BLaER1 (cell line): ENCODE measurements around the gene MAPK8.
"Not testable (repeated sequence)": the region's sequence is repeated elsewhere in the genome, so short reads cannot be mapped to it uniquely, and the experiment has no call there.

Experiments
- H3K27ac ChIP-seq: shearing (Covaris generic); formaldehyde crosslinking; 2 replicates; pipeline ENCODE4 v1.8.1; 2022
- H3K27me3 ChIP-seq: shearing (Covaris generic); formaldehyde crosslinking; 2 replicates; pipeline ENCODE4 v1.8.1; 2022
- H3K36me3 ChIP-seq: shearing (Covaris generic); formaldehyde crosslinking; 2 replicates; pipeline ENCODE4 v1.8.1; 2022
- H3K4me1 ChIP-seq: shearing (Covaris generic); formaldehyde crosslinking; 2 replicates; pipeline ENCODE4 v1.8.1; 2022
- H3K4me2 ChIP-seq: shearing (Covaris generic); formaldehyde crosslinking; 2 replicates; pipeline ENCODE4 v1.8.1; 2022
- H3K4me3 ChIP-seq: shearing (Covaris generic); formaldehyde crosslinking; 2 replicates; pipeline ENCODE4 v1.8.1; 2022
- H3K9ac ChIP-seq: shearing (Covaris generic); formaldehyde crosslinking; 2 replicates; pipeline ENCODE4 v1.8.1; 2022
- H3K9me3 ChIP-seq: shearing (Covaris generic); formaldehyde crosslinking; 2 replicates; pipeline ENCODE4 v1.8.1; 2022
- H4K20me1 ChIP-seq: shearing (Covaris generic); formaldehyde crosslinking; 2 replicates; pipeline ENCODE4 v1.8.1; 2022
- Cebpa-rat ChIP-seq: shearing (Covaris generic); IDR thresholded peaks from 2 replicates; pipeline ENCODE4 v1.8.1; 2022

The MAPK8 gene

DNA sequence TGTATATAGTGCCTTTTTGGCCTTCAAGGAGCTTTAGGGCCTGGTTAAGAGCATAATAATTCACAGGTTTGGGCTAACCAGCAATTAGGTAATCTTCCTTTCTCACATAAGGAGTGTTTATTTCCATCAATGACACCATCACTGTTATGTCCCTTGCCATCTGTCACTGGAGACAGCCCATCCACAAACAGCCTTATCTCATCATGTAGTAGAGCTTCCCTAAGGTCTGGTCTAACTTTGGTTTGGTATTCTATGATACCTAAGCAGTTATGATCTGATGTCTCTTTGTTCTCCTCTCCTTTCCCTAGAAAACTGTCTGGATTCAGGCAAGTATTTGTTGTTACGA, 26.4 kb downstream of the MAPK8 start:
- no peaks in the 10 kb centered on the region for H3K9me3 ChIP-seq
- no peak for TF ChIP-seq Cebpa-rat
- H3K4me2 ChIP-seq, result no peak overlapping the region
- 0 out of 2 replicates have a peak, but pooled peaks cover 3% of the 10 kb centered on the region for H3K4me1 ChIP-seq
- peaks cover 47% of the 10 kb centered on the region for H3K36me3 ChIP-seq
- H3K4me3 ChIP-seq, result no peak overlapping the region
- H3K27me3 ChIP-seq, result no peaks in the 10 kb centered on the region
- peaks cover 81% of the 10 kb centered on the region for H4K20me1 ChIP-seq
- H3K9ac ChIP-seq, result no peak overlapping the region
- H3K27ac ChIP-seq, result no peak overlapping the region

DNA sequence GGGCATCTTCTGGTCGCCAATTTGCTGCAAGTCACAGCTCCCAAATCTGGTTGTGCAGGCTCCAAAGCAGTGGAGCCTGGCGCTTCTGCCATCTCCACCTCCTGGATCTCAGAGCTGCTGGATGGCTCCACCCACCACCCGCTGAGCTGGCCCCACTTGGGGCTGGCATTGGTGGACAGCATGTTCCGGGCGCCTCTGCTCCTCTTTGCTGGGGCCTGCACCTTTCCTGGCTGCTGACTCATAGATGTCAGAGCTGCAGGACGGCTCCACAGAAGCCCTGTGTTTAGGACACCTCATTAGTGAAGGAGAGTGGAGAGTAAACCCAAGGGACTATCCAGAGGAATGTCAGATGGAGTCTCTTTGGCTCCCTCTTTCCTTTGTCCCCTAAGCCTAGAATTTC, 27.4 kb downstream of the MAPK8 start:
- TF ChIP-seq Cebpa-rat, result no peak
- H4K20me1 ChIP-seq, result peaks cover 79% of the 10 kb centered on the region
- no peak overlapping the region for H3K9ac ChIP-seq
- no peak overlapping the region for H3K4me2 ChIP-seq
- no peaks in the 10 kb centered on the region for H3K9me3 ChIP-seq
- no peak overlapping the region for H3K27ac ChIP-seq
- peaks cover 47% of the 10 kb centered on the region for H3K36me3 ChIP-seq
- 0 out of 2 replicates have a peak, but pooled peaks cover 3% of the 10 kb centered on the region for H3K4me1 ChIP-seq
- H3K27me3 ChIP-seq, result no peaks in the 10 kb centered on the region
- H3K4me3 ChIP-seq, result no peak overlapping the region

DNA sequence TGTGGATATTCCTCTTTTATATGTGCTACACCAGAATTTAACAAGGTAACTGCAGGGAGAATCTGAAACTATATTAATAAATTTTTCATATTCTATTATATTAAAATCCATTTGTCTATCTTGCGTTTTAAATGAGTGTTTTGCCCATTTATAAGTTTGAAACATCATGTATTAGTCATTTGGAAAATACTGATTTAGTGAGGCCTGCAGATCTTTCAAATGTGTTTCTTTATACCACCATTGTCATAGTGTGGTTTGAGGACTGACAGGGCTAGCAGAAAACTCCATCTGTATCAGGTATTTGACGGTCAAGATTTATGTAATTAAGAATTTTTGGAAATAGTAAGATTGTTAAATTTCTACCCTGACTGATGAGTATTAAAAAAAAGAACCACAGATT, 29.3 kb downstream of the MAPK8 start:
- Histone ChIP-seq H3K36me3 (peaks cover 41% of the 10 kb centered on the region), H4K20me1 (peaks cover 76% of the 10 kb centered on the region), H3K9me3 (no peaks in the 10 kb centered on the region), H3K27ac (no peak overlapping the region), H3K4me1 (0 out of 2 replicates have a peak, but pooled peaks cover 3% of the 10 kb centered on the region), H3K9ac (no peak overlapping the region), H3K27me3 (no peaks in the 10 kb centered on the region), H3K4me2 (no peak overlapping the region), H3K4me3 (no peak overlapping the region)
- TF ChIP-seq Cebpa-rat, result no peak

DNA sequence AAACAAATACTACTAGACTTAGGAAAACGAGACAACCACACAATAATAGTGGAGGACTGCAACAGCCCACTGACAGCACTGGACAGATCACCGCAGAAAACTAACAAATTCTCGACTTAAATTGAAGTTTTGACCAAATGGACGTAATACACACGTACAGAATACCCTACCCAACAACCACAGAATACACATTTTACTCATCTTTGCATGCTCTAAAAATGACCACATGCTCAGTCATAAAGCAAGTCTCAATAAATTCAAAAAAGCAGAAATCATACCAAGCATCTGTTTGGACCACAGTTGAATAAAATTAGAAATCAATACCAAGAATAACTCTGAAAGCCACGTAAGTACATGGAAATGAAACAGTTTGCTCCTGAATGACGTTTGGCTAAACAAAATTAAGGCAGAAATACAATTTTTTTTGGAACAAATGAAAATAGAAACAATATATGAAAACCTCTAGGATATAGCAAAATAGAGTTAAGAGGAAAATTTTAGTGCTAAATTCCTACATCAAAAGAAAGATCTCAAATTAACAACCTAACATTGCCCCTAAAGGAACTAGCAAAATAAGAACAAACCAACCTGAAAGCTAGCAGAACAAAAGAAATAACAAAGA, 30.6 kb downstream of the MAPK8 start:
- peaks cover 29% of the 10 kb centered on the region for H3K36me3 ChIP-seq
- H3K9ac ChIP-seq, result no peak overlapping the region
- no peak overlapping the region for H3K4me2 ChIP-seq
- no peak overlapping the region for H3K27ac ChIP-seq
- H4K20me1 ChIP-seq, result peaks cover 76% of the 10 kb centered on the region
- H3K9me3 ChIP-seq, result no peaks in the 10 kb centered on the region
- TF ChIP-seq Cebpa-rat, result no peak
- H3K4me1 ChIP-seq, result 0 out of 2 replicates have a peak, but pooled peaks cover 3% of the 10 kb centered on the region
- no peak overlapping the region for H3K4me3 ChIP-seq
- H3K27me3 ChIP-seq, result no peaks in the 10 kb centered on the region

DNA sequence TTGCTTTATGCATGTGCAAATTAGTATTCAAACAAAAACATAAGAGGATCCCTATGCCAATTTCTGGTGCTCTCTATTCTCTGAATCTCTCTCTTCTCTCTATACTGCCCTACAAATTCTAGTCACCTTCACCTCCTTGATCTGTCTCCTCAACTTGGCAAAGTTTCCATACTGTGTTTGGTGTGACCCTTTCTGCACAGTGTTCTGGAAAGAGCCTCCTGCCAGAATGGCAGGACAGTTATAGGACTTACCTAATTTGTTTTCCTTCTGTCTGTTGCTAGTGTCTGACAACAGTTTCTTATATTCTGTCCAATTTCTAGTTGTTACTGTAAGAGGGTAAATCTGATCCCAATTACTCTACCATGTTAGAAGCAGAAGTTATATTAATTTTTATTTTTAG, 34.3 kb downstream of the MAPK8 start:
- H4K20me1 ChIP-seq, result peaks cover 80% of the 10 kb centered on the region
- no peak overlapping the region for H3K27ac ChIP-seq
- no peak for TF ChIP-seq Cebpa-rat
- peaks cover 2% of the 10 kb centered on the region; the same call in 1 of the 2 replicates for H3K9me3 ChIP-seq
- no peaks in the 10 kb centered on the region; the same call in 1 of the 2 replicates for H3K36me3 ChIP-seq
- H3K4me1 ChIP-seq, result 0 out of 2 replicates have a peak, but pooled peaks cover 3% of the 10 kb centered on the region
- no peaks in the 10 kb centered on the region for H3K27me3 ChIP-seq
- no peak overlapping the region for H3K4me2 ChIP-seq
- no peak overlapping the region for H3K4me3 ChIP-seq
- no peak overlapping the region for H3K9ac ChIP-seq

DNA sequence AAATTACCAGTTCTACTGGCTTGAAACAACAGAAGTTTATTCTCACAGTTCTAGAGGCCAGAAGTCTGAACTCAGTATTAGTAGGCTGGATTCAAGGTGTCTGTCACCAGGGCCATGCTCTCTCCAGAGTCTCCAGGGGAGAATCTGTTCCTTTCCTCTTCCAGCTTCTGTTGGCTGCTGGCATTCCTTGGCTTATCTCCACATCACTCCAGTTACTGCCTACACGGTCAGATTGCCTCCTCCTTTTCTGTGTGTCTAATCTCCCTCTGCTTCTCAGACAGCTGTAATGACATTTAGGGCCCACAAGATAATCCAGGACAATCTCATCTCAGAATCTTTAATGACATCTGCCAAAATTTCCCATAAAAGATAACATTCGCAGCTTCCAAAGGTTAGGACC, 36.6 kb downstream of the MAPK8 start:
- H3K4me2 ChIP-seq, result no peak overlapping the region
- peaks cover 19% of the 10 kb centered on the region for H3K36me3 ChIP-seq
- peaks cover 69% of the 10 kb centered on the region for H4K20me1 ChIP-seq
- peaks cover 25% of the 10 kb centered on the region for H3K9me3 ChIP-seq
- no peak overlapping the region for H3K27ac ChIP-seq
- TF ChIP-seq Cebpa-rat, result no peak
- no peak overlapping the region for H3K4me3 ChIP-seq
- no peaks in the 10 kb centered on the region for H3K4me1 ChIP-seq
- no peaks in the 10 kb centered on the region for H3K27me3 ChIP-seq
- H3K9ac ChIP-seq, result no peak overlapping the region

DNA sequence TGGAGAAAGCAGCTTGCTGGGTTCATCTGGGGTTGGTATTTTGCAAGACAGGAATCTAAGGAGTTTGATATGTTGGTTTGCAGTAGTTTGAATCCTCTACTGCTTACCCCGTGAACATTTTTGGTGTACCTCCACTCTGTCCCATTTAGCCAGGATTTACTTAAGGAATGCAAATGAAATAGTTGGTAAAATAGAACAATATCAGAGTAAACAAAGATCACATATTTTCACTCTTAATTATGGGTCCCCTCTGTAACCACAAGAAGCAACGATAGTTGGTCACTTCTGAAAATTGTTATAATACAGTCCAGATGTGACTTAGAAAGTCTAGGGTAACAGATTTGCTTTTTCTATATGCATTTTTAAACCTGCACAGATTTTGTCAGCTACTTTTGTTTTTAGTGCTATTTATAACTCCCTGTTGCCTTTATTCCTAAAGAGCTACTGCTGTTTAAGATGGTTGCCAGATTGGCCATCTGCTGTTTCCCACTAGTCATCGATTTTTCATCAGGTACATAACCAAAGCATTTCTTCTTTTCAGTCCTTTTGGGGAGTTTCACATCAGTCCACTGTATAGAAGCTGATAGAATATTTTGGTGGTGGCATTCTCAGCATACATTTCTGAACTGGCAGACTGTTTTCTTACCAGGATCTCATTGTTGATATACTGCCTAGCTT, 37.6 kb downstream of the MAPK8 start:
- Histone ChIP-seq H3K36me3 (peaks cover 19% of the 10 kb centered on the region), H3K9ac (no peak overlapping the region), H3K9me3 (peaks cover 34% of the 10 kb centered on the region), H3K4me2 (no peak overlapping the region), H3K27me3 (no peaks in the 10 kb centered on the region), H3K27ac (no peak overlapping the region), H3K4me3 (no peak overlapping the region), H3K4me1 (no peaks in the 10 kb centered on the region), H4K20me1 (peaks cover 60% of the 10 kb centered on the region)
- TF ChIP-seq Cebpa-rat, result no peak

DNA sequence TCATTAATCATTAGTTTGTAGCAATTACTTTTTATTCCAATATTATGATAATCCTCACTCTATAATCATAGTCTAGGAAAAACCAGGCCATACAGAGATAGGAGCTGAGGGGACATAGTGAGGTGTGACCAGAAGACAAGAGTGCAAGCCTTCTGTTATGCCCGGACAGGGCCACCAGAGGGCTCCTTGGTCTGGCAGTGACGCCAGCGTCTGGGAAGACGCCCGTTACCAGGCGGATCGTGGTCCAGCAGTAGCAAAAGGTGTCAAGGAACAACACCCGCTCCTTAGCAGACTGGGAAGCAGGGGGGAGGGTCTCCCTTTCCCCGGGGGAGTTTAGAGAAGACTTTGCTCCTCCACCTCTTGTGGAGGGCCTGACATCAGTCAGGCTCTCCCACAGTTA, 39.8 kb downstream of the MAPK8 start:
- not testable (repeated sequence) for H3K27ac ChIP-seq, H3K4me3 ChIP-seq, H3K27me3 ChIP-seq, H3K9ac ChIP-seq, H3K4me1 ChIP-seq, H3K4me2 ChIP-seq
- peaks cover 19% of the 10 kb centered on the region for H3K36me3 ChIP-seq
- H4K20me1 ChIP-seq, result peaks cover 48% of the 10 kb centered on the region
- H3K9me3 ChIP-seq, result peaks cover 46% of the 10 kb centered on the region

DNA sequence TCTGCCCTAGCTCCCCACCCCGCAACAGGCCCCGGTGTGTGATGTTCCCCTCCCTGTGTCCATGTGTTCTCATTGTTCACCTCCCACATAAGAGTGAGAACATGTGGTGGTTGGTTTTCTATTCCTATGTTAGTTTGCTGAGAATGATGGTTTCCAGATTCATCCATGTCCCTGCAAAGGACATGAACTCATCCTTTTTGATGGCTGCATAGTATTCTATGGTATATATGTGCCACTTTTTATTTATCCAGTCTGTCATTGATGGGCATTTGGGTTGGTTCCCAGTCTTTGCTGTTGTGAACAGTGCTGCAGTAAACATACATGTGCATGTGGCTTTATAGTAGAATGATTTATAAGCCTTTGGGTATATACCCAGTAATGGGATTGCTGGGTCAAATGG, 41.1 kb downstream of the MAPK8 start:
- H3K4me1 ChIP-seq, H3K27ac ChIP-seq, H3K4me2 ChIP-seq, H3K9ac ChIP-seq, H3K27me3 ChIP-seq, H3K4me3 ChIP-seq: not testable (repeated sequence)
- Histone ChIP-seq H4K20me1 (peaks cover 37% of the 10 kb centered on the region), H3K36me3 (peaks cover 19% of the 10 kb centered on the region), H3K9me3 (peaks cover 46% of the 10 kb centered on the region)

DNA sequence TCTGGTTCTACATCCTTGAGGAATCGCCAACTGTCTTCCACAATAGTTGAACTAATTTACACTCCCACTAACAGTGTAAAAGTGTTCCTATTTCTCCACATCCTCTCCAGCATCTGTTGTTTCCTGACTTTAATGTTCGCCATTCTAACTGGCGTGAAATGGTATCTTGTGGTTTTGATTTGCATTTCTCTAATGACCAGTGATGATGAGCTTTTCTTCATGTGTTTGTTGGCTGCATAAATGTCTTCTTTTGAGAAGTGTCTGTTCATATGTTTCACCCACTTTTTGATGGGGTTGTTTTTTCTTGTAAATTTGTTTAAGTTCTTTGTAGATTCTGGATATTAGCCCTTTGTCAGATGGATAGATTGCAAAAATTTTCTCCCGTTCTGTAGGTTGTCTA, 41.5 kb downstream of the MAPK8 start:
- Histone ChIP-seq H4K20me1 (peaks cover 33% of the 10 kb centered on the region), H3K36me3 (peaks cover 19% of the 10 kb centered on the region), H3K9me3 (peaks cover 46% of the 10 kb centered on the region)
- not testable (repeated sequence) for H3K27me3 ChIP-seq, H3K4me1 ChIP-seq, H3K27ac ChIP-seq, H3K4me3 ChIP-seq, H3K4me2 ChIP-seq, H3K9ac ChIP-seq
